ENCODE data around the gene NKIRAS1. TPM values are rescaled to one million over a fixed set of nuclear protein-coding genes. Genes with fewer than 3 reads are reported as not detected.
A peak's percentile ranks its signal among the peaks of the same experiment; 100 is the strongest.

Gene NKIRAS1
- total and polyA plus RNA-seq, 2 donors (not counting 1 experiment from before 2014, with no cell fraction given), result 15.8 to 17.8 TPM

DNA sequence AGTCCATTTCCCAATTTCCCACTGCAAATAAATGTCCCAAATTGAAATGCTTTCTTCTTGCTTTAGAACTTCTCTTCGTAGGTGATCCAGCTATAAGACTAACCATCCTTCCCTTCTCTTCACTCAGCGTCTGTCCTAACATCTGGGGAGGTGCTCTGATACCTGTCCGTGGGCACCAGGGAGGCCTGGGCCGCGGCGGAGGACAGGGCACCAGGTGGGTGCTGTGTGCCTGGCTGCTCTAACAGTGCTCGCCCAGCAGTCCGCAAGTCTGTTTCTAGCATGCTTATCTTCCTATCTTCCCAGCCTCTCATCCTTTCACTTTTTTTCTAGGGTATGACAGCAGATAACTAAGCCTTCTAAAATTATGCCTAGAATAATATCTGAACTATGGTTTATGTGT lies 37.3 kb downstream of the NKIRAS1 start:
- no peaks in the 10 kb centered on the region for H4K20me1 ChIP-seq (ENCODE audit: control insufficient read depth, extremely low read depth, insufficient read depth, low read length)
- H3K9ac ChIP-seq (ENCODE audit: insufficient read depth, low read length), result no peak overlapping the region
- H3K4me1 ChIP-seq (ENCODE audit: control insufficient read depth, extremely low read depth, insufficient read depth, low read length), result peaks cover 19% of the 10 kb centered on the region
- no peak overlapping the region for H3K27ac ChIP-seq (ENCODE audit: insufficient read depth, low read length)
- no peak overlapping the region for H2AFZ ChIP-seq (ENCODE audit: low read length)
- no peaks in the 10 kb centered on the region for H3K9me3 ChIP-seq (ENCODE audit: control insufficient read depth, insufficient read depth, low read depth, low read length)
- no peak overlapping the region for H3K4me2 ChIP-seq (ENCODE audit: extremely low read depth, insufficient read depth, low read length)
- TF ChIP-seq, protein P1, sequence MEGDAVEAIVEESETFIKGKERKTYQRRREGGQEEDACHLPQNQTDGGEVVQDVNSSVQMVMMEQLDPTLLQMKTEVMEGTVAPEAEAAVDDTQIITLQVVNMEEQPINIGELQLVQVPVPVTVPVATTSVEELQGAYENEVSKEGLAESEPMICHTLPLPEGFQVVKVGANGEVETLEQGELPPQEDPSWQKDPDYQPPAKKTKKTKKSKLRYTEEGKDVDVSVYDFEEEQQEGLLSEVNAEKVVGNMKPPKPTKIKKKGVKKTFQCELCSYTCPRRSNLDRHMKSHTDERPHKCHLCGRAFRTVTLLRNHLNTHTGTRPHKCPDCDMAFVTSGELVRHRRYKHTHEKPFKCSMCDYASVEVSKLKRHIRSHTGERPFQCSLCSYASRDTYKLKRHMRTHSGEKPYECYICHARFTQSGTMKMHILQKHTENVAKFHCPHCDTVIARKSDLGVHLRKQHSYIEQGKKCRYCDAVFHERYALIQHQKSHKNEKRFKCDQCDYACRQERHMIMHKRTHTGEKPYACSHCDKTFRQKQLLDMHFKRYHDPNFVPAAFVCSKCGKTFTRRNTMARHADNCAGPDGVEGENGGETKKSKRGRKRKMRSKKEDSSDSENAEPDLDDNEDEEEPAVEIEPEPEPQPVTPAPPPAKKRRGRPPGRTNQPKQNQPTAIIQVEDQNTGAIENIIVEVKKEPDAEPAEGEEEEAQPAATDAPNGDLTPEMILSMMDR (conservative IDR thresholded peaks at IDR 0.05 in 1 of 2, IDR thresholded peaks at IDR 0.05 in 1 of 2; ENCODE audit: low read depth in 1 of 2, low read length in 2 of 2), result no peak
- TF ChIP-seq EZH2 (IDR thresholded peaks at IDR 0.05; ENCODE audit: low read length, missing control alignments), result no peak
- no peaks in the 10 kb centered on the region for H3K27me3 ChIP-seq (ENCODE audit: control insufficient read depth, insufficient read depth, low read length)
- H3K4me3 ChIP-seq (replicated peaks in 1 of 4; ENCODE audit: control extremely low read depth in 1 of 4, insufficient read depth in 1 of 4, low read depth in 3 of 4, low read length in 4 of 4), result no peak overlapping the region
- peaks cover 6% of the 10 kb centered on the region for H3K79me2 ChIP-seq (ENCODE audit: control insufficient read depth, insufficient read depth, low read length)
- H3K36me3 ChIP-seq (ENCODE audit: control insufficient read depth, insufficient read depth, low read length), result no peaks in the 10 kb centered on the region
- DNase-seq (ENCODE audit: low read depth in 2 of 2), result no peak

DNA sequence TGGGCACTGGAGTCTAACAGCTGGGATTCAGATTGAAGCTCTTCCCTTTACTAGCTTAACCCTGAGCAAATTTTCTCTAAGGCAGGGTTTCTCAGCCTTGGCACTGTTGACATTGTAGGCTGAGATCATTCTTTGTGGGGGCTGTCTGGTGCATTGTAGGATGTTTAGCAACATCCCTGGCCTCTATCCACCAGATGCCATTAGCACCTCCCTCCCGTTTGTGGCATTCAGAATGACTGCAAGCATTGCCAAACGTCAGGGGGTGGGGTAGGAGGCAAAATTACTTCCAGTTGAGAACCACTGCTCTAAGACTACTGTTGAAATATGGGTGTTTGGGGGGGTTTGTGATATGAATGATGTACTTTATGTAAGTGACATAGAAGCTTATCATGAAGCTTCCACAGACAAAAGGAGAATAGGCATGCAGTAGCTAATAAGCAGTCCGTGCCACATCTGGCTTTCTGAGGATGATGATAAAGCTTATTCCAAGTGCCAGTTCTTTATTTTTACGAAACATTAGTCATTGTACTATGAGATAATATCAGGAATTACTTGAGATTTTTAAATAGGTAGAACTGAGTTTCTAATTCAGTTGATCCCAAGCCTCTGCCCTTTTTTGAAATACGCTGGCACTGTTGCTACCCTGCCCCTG lies 39.3 kb downstream of the NKIRAS1 start:
- Histone ChIP-seq H3K27ac (ENCODE audit: insufficient read depth, low read length) (no peak overlapping the region), H3K4me2 (ENCODE audit: extremely low read depth, insufficient read depth, low read length) (peak overlapping the region; percentile 2), H3K4me1 (ENCODE audit: control insufficient read depth, extremely low read depth, insufficient read depth, low read length) (peaks cover 28% of the 10 kb centered on the region), H3K36me3 (ENCODE audit: control insufficient read depth, insufficient read depth, low read length) (no peaks in the 10 kb centered on the region), H3K79me2 (ENCODE audit: control insufficient read depth, insufficient read depth, low read length) (peaks cover 6% of the 10 kb centered on the region), H2AFZ (ENCODE audit: low read length) (no peak overlapping the region), H3K9ac (ENCODE audit: insufficient read depth, low read length) (no peak overlapping the region), H3K4me3 (replicated peaks in 1 of 4; ENCODE audit: control extremely low read depth in 1 of 4, insufficient read depth in 1 of 4, low read depth in 3 of 4, low read length in 4 of 4) (no peak overlapping the region), H3K9me3 (ENCODE audit: control insufficient read depth, insufficient read depth, low read depth, low read length) (no peaks in the 10 kb centered on the region), H4K20me1 (ENCODE audit: control insufficient read depth, extremely low read depth, insufficient read depth, low read length) (no peaks in the 10 kb centered on the region), H3K27me3 (ENCODE audit: control insufficient read depth, insufficient read depth, low read length) (no peaks in the 10 kb centered on the region)
- DNase-seq (ENCODE audit: low read depth in 2 of 2), result peak; percentile 83 to 86
- no peak for TF ChIP-seq EZH2 (IDR thresholded peaks at IDR 0.05; ENCODE audit: low read length, missing control alignments)
- TF ChIP-seq, protein P1 (conservative IDR thresholded peaks at IDR 0.05 in 1 of 2, IDR thresholded peaks at IDR 0.05 in 1 of 2; ENCODE audit: low read depth in 1 of 2, low read length in 2 of 2), result no peak

DNA sequence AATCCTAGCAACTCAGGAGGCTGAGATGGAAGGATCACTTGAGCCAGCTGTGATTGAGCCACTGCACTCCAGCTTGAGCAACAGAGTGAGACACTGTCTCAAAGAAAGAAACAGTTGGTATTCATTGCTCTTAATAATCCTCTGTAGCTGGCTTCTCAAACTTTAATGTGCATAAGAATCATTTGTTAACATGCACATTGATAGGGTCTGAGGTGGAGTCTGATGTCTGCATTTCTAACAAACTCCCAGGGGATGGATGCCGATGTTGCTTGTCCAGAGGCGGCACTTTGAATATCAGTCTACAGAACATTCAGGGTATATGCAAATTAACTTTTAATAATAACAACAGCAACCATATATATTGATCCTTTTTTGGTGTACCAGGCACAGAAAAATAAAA lies 39.9 kb downstream of the NKIRAS1 start:
- Histone ChIP-seq H3K4me3 (replicated peaks in 1 of 4; ENCODE audit: control extremely low read depth in 1 of 4, insufficient read depth in 1 of 4, low read depth in 3 of 4, low read length in 4 of 4) (no peak overlapping the region), H3K79me2 (ENCODE audit: control insufficient read depth, insufficient read depth, low read length) (peaks cover 6% of the 10 kb centered on the region), H2AFZ (ENCODE audit: low read length) (no peak overlapping the region), H3K9me3 (ENCODE audit: control insufficient read depth, insufficient read depth, low read depth, low read length) (no peaks in the 10 kb centered on the region), H3K4me2 (ENCODE audit: extremely low read depth, insufficient read depth, low read length) (peak overlapping the region; percentile 2), H3K27ac (ENCODE audit: insufficient read depth, low read length) (no peak overlapping the region), H3K9ac (ENCODE audit: insufficient read depth, low read length) (no peak overlapping the region), H3K4me1 (ENCODE audit: control insufficient read depth, extremely low read depth, insufficient read depth, low read length) (peaks cover 28% of the 10 kb centered on the region), H3K27me3 (ENCODE audit: control insufficient read depth, insufficient read depth, low read length) (no peaks in the 10 kb centered on the region), H3K36me3 (ENCODE audit: control insufficient read depth, insufficient read depth, low read length) (no peaks in the 10 kb centered on the region), H4K20me1 (ENCODE audit: control insufficient read depth, extremely low read depth, insufficient read depth, low read length) (no peaks in the 10 kb centered on the region)
- DNase-seq (ENCODE audit: low read depth in 2 of 2), result no peak
- TF ChIP-seq, protein P1 (conservative IDR thresholded peaks at IDR 0.05 in 1 of 2, IDR thresholded peaks at IDR 0.05 in 1 of 2; ENCODE audit: low read depth in 1 of 2, low read length in 2 of 2), result no peak
- TF ChIP-seq EZH2 (IDR thresholded peaks at IDR 0.05; ENCODE audit: low read length, missing control alignments), result no peak
